Globus pallidus (tissue), 1 donor: ENCODE measurements around the gene FBN3.

Experiments
- DNase-seq: peaks from one replicate; pipeline ENCODE4 v3.0.0-alpha.2; 2015; ENCODE audit warnings: low spot score

The FBN3 gene

DNA sequence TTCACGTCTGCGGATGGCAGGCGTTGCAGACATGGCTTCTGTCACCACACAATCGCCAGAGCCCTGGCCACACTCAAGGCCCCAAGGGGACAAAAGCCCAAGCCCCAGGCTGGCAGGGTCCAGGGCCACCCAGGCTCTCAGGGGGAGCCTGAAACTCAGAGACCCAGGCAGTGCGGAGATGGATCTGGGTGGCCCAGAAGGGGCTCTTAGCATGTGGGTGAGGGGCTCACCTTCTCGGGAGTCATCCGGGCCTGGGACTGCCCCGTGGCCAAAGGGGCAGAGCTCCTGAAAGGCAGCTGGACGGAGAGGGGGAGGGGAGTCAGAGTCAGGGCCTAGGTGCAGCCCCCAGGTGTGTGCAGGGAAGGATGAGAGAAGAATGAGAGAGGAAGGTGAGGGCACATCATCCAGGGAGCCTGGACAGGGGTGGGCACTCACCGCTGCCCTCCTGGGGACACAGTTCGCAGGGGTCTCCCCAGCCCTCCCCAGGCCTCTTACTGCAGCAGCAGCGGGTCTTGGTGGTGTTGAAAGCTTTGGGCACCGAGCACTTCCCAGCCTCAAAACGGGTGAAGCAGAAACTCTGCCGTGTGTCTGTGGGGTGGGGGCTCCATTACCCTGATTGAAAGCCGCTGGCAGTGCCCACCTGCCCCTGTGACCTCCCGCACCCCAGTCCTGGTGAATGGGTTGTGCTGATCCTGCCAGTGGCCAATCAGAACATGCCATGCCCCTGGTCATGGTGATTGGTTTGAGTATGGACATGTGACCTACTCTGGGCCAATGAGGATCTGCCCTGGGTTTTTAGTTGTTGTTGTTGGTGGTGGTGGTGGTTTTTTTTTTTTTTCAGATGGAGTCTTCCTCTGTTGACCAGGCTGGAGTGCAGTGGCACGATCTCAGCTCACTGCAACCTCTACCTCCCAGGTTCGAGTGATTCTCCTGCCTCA is 59.5 kb downstream of the FBN3 start:
- no peak for DNase-seq

- no peak for DNase-seq
Measured at GRCh38 chr19:8088752-8089663, 60.4 kb downstream of the FBN3 start.

GRCh38 chr19:8087876-8088275 is 61.5 kb downstream of the FBN3 start:
- DNase-seq: no peak

GRCh38 chr19:8086849-8087248 is 62.5 kb downstream of the FBN3 start:
- no peak for DNase-seq

DNA sequence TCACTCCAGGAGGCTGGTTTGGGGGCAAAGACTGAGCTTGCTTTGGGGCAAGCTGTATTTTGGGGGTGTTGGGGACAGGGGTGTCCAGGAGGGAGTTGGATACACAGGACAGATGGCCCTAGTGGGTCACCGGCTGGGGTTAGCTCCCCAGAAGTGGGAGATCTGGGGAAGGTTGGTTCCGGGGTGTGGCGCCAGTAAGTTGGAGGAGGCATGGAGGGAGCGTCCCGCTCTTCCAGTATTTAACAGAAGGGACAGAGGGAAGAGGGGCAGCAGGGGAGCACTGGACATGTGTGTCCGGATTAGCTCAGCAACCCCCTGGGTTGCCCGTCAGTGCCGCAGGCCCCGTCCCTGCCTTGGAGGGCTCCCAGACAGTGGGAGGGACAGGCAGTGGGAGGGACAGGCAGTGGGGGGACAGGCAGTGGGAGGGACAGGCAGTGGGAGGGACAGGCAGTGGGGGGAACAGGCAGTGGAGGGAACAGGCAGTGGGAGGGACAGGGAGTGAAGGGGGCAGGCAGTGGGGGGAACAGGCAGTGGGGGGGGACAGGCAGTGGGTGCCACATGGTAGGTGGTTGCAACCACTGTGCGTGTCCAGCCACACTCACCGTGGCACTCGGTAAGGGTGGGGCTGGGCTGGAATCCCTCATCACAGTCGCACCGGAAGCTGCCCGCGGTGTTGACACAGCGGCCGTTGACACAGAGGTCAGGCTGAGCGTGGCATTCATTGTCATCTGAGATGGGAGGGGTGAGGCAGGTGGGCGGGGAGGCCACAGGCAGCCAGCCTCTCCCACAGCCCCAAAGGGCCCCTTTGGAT is 63.6 kb downstream of the FBN3 start:
- DNase-seq: no peak

DNA sequence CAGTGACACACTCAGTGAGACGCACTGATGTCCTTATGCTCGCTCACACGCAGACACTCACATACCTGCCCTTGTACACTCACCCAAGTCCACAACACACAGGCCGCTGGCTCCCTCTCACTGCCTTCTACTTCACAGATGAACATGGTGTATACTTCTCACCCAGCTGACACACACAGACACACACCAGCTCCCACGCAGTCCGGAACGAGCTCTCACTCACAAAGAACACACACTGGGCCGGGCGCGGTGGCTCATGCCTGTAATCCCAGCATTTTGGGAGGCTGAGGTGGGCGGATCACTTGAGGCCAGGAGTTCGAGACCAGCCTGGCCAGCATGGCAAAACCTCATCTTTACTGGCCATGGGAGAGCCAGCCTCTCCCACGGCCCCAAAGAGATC is 65.2 kb downstream of the FBN3 start:
- no peak for DNase-seq

DNA sequence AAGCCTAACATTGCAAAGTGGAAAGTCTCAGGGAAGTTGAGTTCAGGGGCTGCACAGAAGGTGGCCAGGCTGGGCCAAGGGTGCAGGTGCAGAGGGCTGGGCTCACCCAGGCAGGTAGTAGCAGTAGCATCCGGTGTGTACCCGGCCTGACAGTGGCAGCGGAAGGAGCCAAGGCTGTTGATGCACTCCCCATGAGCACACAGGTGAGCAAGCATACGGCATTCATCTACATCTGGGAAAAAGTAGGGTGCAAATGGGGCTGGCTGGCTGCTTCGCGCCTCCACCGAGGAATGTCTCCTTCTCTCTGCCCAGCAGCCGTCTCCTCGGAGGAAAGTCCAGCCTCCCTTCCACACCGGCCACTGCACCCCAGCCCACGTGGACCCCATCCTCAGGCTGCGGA is 66.3 kb downstream of the FBN3 start:
- DNase-seq: no peak

DNA sequence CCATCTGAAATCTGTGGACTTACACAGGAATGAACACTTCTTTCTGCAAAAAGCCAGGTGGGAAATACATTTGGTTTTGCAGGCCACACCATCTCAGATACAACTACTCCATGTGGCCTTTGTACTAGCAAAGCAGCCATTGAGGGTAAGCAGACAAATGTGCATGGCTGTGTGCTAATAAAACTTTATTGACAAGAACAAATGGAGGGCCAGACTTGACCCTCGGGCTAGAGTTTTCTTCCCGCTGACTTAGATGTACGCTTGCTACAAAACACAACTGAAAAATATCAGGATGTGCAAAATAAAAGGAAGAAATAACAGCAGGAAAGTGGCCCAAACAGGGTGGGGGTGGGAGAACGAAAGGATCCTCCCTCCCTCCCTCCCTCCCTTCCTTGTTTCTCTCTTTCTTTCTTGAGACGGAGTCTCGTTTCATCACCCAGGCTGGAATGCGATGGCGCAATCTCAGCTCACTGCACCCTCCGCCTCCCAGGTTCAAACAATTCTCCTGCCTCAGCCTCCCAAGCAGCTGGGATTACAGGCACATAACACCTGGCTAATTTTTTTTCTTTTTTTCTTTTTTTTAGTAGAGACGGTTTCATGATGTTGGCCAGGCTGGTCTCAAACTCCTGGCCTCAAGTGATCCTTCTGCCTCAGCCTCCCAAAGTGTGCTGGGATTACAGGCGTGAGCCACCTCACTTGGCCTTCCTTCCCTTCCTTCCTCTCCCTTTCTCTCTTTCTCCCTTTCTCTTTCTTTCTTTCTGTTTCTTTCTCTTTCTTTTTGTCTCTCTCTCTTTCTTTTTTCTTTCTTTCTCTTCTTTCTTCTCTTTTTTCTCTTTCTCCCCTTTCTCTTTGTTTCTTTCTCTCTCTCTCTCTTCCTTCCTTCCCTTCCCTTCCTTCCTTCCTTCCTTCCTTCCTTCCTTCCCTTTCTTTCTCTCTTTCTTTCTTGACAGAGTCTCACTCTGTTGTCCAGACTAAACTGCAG is 67.5 kb downstream of the FBN3 start:
- DNase-seq: no peak

GRCh38 chr19:8080832-8081231 is 68.6 kb downstream of the FBN3 start:
- DNase-seq: no peak

- DNase-seq: no peak
Measured at GRCh38 chr19:8079988-8080387, 69.4 kb downstream of the FBN3 start.

GRCh38 chr19:8075158-8076074 is 74.0 kb downstream of the FBN3 start:
- DNase-seq: no peak

GRCh38 chr19:8074501-8074900 is 74.9 kb downstream of the FBN3 start:
- no peak for DNase-seq

- no peak for DNase-seq
Measured at GRCh38 chr19:8071912-8072311, 77.5 kb downstream of the FBN3 start.

GRCh38 chr19:8069096-8069973 is 80.1 kb downstream of the FBN3 start:
- peak; percentile 42 for DNase-seq

- no peak for DNase-seq
Measured at GRCh38 chr19:8065875-8066261, 83.5 kb downstream of the FBN3 start.

DNA sequence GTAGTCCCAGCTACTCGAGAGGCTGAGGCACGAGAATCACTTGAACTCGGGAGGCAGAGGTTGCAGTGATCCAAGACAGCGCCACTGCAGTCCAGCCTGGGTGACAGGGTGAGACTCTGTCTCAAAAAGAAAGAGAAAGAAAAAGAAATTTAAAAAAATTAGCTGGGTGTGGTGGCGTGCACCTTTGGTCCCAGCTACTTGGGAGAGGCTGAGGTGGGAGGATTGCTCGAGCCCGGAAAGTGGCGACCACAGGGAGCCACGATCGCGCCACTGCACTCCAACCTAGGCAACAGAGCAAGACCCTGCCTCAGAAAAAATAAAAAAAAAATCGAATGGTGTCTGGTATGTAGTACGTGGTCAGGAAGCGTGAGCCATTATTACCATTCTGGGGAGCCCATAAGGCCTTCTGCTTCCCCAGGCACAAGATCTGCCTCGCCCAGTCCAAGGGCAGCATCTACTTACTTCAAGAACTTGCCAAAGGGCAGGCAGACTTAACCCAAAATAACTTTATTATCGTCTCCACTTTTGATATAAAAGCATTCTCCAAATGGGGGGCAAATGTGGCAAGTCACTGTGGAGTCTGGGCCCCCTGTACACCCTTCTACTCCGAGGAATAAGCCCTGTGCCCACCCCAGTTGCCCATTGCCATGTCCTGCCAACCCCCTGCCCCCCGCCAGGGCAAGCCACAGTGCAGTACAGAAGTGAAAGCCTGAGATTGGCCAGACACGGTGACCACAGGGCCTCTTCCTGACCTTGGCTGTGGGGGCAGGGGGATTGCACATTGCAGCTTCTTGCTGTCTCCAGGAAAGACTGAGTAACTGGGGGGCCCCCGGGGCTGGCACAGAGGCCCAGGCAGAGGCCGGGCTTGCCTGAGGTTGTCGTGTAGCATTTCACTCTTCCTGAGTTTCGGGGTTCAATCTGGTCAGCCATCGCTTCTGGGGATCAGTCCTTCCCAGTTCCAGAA is 84.2 kb downstream of the FBN3 start:
- DNase-seq: no peak

- DNase-seq: no peak
Measured at GRCh38 chr19:8057545-8058270, 91.7 kb downstream of the FBN3 start.
